NCI-H1694 (cell line): ENCODE results near the gene ZNF423.

Source experiments
- DNase-seq: peaks from one replicate; lab custom pipeline; 2025; lab: John Stamatoyannopoulos, UW

The ZNF423 gene

GRCh38 chr16:49663081-49664065, 192.5 kb downstream of the ZNF423 start:
- DNase-seq: no peak

GRCh38 chr16:49662569-49662968, 193.3 kb downstream of the ZNF423 start:
- DNase-seq: no peak

DNA sequence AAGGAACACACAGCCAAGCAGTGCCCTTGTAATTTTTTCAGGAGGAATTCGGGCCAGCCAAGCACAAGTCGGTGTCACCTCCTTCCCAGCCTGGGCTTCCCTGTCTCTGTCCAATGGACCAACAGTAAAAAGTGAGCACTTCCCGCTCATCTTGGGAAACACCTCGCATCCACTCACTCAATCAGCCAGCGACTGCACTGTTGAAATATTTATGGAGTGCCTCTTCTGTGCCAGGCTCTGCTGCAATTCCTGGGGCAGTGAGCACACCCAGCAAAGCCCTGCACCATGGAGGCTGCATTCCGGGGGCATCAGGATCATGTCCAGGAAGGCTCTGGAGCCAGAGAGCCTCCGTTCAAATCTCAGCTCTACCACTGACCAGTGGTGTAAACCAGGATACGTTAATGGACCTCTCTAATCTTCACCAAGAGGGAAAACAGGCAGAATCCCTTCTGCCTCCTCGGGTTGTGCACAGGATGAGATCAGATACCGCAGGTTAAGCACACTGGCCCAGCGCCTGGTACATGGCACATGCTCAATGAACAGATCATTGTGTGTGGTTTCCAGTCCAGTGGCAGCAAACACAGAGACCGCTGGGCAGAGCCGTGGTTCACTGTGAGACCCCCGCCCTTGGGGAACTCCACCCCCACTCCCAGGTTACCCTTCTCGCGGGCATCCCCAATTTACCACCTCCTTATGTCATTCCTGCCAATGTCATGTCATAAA, 194.3 kb downstream of the ZNF423 start:
- DNase-seq: no peak

- no peak for DNase-seq
Observed at GRCh38 chr16:49660626-49661025, 195.3 kb downstream of the ZNF423 start.

DNA sequence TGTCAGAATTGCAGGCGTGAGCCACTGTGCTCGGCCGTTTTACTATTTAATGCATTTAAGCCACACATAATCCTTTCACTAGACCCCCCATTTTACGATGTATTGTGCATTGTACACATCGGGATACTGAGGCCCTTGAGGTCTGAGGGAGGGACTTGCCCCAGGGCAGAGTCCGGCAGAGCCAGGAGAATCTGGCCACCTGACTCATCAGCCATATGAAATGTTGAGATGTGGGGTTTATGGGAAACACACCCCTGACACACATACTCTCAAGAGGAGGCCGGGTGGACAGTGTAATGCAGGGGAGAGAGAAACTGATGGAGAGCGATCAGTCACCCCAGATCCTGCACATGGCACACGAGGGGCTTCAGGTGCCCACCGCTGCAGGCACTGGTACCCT, 196.6 kb downstream of the ZNF423 start:
- DNase-seq: no peak

GRCh38 chr16:49658531-49658930, 197.4 kb downstream of the ZNF423 start:
- DNase-seq: no peak

DNA sequence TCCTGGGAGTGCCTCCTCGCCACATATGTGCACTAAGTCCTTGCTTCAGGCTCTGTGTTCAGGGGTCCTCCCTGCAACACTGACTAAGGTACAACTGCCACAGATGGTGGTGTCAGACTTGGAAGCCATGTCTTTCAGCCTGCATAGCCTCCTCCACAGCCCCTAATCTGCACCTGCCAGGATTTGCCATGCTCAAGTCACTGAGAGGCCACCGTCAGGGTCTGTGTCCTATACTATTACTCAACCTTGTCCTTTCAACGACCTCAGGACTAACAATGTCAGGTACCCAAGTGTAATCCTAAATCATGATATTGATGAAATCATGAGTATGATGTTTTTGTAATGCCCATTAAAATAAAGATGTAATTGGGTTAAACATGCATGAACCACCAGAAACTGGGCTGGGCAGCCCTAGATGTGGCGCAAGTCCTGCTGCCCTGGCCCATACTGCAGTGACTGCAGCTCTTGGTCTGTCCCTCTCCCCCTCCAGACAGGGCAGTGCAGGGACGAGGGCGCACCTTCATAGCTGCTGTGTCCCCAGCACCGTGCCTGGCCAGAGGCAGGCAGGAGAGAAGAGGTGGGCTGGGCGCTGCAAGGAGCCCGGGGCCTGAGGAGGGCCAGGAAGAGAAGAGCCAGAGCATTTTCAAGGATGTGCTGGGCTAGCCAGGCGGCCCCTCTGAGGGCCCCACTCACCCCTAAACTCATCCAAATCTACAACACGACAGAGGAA, 198.0 kb downstream of the ZNF423 start:
- DNase-seq: no peak

- no peak for DNase-seq
Observed at GRCh38 chr16:49654425-49654824, 201.5 kb downstream of the ZNF423 start.

DNA sequence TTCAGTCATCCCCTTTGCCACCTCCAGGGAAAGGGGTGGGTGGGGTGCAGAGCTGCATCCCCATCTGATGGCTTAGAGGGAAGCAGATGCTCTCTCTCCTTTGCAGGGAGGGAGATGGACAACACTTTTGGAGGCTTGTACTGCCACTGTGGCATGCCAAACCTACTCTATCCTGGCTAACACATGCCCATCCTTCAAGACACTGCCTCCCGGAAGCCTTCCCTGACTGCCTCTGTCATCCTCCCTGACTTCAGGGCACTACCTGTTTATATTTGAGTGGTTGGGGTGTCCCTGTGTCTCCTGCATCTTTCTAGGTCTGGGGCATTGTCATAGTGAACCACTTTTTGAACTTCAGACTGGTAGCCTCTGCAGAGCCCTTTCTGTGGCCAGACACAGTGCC, 202.3 kb downstream of the ZNF423 start:
- no peak for DNase-seq

GRCh38 chr16:49653173-49653570, 202.7 kb downstream of the ZNF423 start:
- no peak for DNase-seq

- no peak for DNase-seq
Observed at GRCh38 chr16:49652456-49653172, 203.3 kb downstream of the ZNF423 start.

DNA sequence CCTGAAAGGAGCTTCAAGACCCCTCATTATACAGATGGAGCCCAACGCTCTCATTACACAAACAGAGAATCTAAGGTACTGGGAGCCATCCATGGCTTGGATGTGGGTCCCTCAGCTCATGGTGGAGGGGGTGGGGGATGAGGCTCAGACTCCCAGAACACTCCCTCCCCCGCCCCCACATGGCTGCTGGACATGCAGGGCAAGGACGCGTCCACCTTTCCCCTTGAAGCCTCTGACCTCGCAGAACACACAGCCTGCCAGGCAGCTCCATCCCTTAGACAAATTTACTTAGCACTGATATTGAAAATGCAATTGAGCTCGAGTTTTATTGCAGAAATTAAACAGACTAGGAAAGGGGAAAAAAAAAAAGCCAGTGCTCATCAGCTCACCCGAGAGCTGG, 203.9 kb downstream of the ZNF423 start:
- DNase-seq: no peak

- DNase-seq: no peak
Observed at GRCh38 chr16:49651226-49651625, 204.7 kb downstream of the ZNF423 start.

GRCh38 chr16:49650603-49651002, 205.3 kb downstream of the ZNF423 start:
- no peak for DNase-seq

GRCh38 chr16:49649013-49649765, 206.7 kb downstream of the ZNF423 start:
- no peak for DNase-seq

DNA sequence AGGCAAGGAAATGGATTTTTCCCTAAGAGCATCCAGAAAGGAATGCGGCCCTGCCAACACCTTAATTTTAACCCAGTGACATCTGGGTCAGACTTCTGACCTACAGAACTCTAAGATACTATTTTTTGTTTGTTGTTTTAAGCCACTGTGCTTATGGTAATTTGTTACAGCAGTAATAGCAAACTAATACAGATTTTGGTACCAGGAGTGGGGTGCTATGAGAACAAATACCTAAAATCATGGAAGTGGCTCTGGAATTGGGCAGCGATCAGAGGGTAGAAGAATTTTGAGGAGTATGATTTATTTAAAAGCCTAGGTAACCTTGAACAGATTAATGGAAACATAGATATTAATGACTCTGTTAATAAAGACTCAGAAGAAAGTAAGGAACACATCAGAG, 208.2 kb downstream of the ZNF423 start:
- DNase-seq: no peak

GRCh38 chr16:49645263-49645662, 210.6 kb downstream of the ZNF423 start:
- no peak for DNase-seq

GRCh38 chr16:49644145-49644463, 211.8 kb downstream of the ZNF423 start:
- DNase-seq: no peak

DNA sequence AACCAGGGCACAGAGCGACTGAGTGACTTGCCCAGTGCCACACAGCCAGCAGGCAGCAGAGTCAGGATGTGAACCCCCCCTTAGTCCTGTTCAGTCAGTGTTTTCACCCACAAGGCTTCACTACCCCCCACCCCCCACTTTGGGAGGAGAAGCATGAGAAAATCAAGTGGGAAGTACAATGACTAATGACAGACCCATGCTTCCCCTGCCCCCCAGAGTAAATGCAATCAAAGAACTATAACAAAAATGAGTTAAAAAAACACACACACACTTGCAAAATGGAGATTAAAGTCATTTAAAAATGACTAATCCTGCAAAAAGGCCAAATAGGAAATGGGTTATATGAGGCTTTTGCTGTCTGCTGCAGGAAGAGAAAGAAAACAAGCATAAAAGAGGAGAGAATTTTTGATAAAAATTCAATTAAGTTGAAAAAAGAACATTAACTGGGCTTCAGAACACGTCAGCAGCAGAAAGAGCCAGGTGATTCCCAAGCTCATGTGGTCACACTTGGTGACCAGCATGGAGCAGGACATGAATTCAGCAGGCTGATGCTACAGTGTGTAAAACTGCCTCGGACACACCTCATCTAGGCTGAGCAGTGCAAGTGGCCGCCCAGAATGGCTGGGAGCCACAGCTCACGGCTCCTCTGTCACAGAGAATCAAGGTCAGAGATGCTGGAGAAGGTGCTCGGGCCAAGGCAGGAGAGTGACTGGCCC, 212.3 kb downstream of the ZNF423 start:
- DNase-seq: no peak

DNA sequence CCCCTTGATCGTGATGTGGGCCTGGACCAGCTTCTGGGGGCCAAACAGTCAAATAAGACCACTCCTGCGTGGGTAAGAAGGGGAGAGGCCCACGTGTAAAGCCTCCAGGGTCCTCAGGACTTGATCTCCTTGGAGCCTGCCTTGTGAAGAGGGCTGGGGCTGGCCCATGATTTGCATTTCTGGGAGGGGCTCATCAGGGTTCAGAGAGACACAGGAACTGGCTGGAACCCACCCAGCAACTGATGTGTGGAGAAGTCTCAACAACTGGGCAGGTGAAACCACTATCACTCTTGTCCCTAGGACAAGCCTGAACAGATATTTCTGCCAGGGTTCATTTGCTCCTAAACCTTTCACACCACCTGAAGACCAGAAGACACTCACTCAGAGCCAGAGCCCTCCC, 214.7 kb downstream of the ZNF423 start:
- no peak for DNase-seq

GRCh38 chr16:49640581-49640980, 215.3 kb downstream of the ZNF423 start:
- DNase-seq: no peak
